GM12878 (cell line): ENCODE measurements around the gene EXOC3L1. TPM values are rescaled to one million over a fixed set of nuclear protein-coding genes. Genes with fewer than 3 reads are reported as not detected.

ENCODE experiments used
- FOXM1 ChIP-seq: IDR thresholded peaks from 2 replicates; pipeline ENCODE4 v1.6.1; 2012; ENCODE audit warnings: low read depth, mild to moderate bottlenecking, inconsistent platforms, low read length, moderate library complexity
- POU2F2 ChIP-seq: IDR thresholded peaks from 3 replicates; pipeline ENCODE4 v1.6.1; 2011; ENCODE audit warnings: low read depth, mild to moderate bottlenecking, low read length, borderline replicate concordance
- TAF1 ChIP-seq: IDR thresholded peaks from 2 replicates; pipeline ENCODE4 v1.6.1; 2011; ENCODE audit warnings: mild to moderate bottlenecking, low read depth, low read length, borderline replicate concordance
- polyA plus RNA-seq, 11 experiments: library from polyadenylated mRNA; depleted of rRNA in 4 of 11; unstranded in 6 of 11; stranded (reverse) in 5 of 11; fragments of >200 nt; fragmentation: Nextera tagmentation in 4 of 11; fragmentation: Illumina TruSeq in 1 of 11; extraction: Ambion mirVana in 4 of 11; extraction: Trizol in 1 of 11; gene quantifications; 1 replicate in 1 of 11; 2 replicates in 10 of 11; pipeline versions ENCODE4 v1.2.1 to v1.2.3, GENCODE V29; 2011 to 2016; ENCODE audit warnings: inconsistent platforms in 2 of 11, missing spikeins in 2 of 11, low read depth in 1 of 11
- total RNA-seq, 4 experiments: library from RNA; depleted of rRNA in 3 of 4; stranded (reverse); fragments of >200 nt in 3 of 4; fragmentation: Illumina TruSeq in 1 of 4; extraction: Trizol in 1 of 4; gene quantifications; 2 replicates each; pipeline versions ENCODE4 v1.2.1 to v1.2.3, GENCODE V29; 2013 to 2021
- TF ChIP-seq, protein P1 (sequence below): fragments of 450-650 bp; conservative IDR thresholded peaks from 2 replicates; pipeline ENCODE4 v1.6.1; 2017; ENCODE audit warnings: mild to moderate bottlenecking, moderate library complexity
- TF ChIP-seq, protein P2 (sequence below): fragments of 450-650 bp; IDR thresholded peaks from 2 replicates; pipeline ENCODE4 v1.6.1; 2018; ENCODE audit warnings: mild to moderate bottlenecking, low read depth, moderate library complexity; ENCODE audit not compliant: partially characterized antibody

Gene EXOC3L1
- total and polyA plus RNA-seq, 10 of the 15 experiments (the other 5 are each of a cell fraction or from before 2014, with no cell fraction given) = 0.07 to 0.42 TPM; not detected in 8

DNA sequence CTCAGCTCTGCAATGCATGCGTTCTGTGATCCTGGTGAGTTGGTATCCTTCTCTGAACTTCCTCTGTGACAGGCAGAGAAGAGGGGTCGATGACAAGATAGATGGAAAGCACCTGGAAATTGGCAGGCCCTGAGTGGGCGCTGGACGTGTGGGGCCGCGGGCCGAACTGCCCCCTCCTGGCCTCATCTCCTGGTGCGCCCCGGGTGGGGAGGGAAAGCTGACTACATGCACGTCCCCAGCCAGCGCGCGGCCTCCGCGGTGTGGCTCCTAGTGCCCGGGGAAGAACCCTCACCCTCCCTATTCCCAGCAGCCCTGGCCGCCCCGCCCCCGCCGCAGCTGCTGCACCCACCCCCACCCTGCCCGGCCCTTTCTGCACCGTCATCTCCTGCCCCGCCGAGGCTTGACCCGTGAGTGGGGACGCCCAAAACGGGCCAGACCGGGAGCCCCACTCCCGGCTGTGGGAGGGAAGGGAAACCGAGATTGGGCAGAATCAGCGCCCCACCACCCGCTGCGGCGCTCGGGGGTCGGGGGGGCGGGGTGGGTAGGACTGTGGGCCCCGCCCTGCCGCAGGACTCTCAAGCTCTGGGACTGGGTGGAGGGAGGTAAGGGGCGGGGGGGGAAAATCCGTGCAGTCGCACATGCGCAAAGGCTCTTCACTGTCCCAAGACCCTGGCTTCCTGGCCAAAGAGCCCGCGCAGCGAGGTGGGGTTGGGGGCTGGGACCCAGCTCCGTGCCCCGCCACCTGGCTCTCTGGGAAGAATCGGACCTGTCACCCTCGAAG lies 19.6 kb downstream of the EXOC3L1 start, which contains the start of gene NOL3 (continued):
- TF ChIP-seq, protein P1, sequence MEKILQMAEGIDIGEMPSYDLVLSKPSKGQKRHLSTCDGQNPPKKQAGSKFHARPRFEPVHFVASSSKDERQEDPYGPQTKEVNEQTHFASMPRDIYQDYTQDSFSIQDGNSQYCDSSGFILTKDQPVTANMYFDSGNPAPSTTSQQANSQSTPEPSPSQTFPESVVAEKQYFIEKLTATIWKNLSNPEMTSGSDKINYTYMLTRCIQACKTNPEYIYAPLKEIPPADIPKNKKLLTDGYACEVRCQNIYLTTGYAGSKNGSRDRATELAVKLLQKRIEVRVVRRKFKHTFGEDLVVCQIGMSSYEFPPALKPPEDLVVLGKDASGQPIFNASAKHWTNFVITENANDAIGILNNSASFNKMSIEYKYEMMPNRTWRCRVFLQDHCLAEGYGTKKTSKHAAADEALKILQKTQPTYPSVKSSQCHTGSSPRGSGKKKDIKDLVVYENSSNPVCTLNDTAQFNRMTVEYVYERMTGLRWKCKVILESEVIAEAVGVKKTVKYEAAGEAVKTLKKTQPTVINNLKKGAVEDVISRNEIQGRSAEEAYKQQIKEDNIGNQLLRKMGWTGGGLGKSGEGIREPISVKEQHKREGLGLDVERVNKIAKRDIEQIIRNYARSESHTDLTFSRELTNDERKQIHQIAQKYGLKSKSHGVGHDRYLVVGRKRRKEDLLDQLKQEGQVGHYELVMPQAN = 0 out of 2 replicates have a peak, but pooled peaks have one; percentile 57
- no peak for TF ChIP-seq FOXM1
- no peak for TF ChIP-seq POU2F2
- TF ChIP-seq, protein P2, sequence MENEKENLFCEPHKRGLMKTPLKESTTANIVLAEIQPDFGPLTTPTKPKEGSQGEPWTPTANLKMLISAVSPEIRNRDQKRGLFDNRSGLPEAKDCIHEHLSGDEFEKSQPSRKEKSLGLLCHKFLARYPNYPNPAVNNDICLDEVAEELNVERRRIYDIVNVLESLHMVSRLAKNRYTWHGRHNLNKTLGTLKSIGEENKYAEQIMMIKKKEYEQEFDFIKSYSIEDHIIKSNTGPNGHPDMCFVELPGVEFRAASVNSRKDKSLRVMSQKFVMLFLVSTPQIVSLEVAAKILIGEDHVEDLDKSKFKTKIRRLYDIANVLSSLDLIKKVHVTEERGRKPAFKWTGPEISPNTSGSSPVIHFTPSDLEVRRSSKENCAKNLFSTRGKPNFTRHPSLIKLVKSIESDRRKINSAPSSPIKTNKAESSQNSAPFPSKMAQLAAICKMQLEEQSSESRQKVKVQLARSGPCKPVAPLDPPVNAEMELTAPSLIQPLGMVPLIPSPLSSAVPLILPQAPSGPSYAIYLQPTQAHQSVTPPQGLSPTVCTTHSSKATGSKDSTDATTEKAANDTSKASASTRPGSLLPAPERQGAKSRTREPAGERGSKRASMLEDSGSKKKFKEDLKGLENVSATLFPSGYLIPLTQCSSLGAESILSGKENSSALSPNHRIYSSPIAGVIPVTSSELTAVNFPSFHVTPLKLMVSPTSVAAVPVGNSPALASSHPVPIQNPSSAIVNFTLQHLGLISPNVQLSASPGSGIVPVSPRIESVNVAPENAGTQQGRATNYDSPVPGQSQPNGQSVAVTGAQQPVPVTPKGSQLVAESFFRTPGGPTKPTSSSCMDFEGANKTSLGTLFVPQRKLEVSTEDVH = no peak
- no peak for TF ChIP-seq TAF1
